HCT116 (cell line): Measurements from ENCODE around the gene SYN1. TPM values are rescaled to one million over a fixed set of nuclear protein-coding genes. Genes with fewer than 3 reads are reported as not detected.

Experiments
- ATAC-seq: fragments of 200-7000 bp; cut with Tn5 transposase; 2 replicates; pipeline ENCODE4 v1.9.1; 2020; ENCODE audit warnings: mild to moderate bottlenecking, moderate library complexity
- BruUV-seq: library from RNA; stranded (reverse); fragments of 400-500 nt; replicated peaks from 2 replicates; lab custom pipeline; 2021; lab: Mats Ljungman, UMichigan
- CTCF ChIA-PET: fragments of 300-600 bp; sonication (Branson Sonifier 250); formaldehyde crosslinking; loops from one replicate; lab custom pipeline; 2021; ENCODE audit warnings: antibody characterized with exemption; lab: Charles Lee
- POLR2A ChIA-PET: fragments of 300-600, 350-600 bp; sonication (Branson Sonifier 250); formaldehyde crosslinking; loops from one replicate; lab custom pipeline; 2021; ENCODE audit warnings: antibody characterized with exemption; lab: Charles Lee
- RAD21 ChIA-PET, 2 experiments: fragments of 300-600 bp; sonication (Branson Sonifier 250); formaldehyde crosslinking; loops; one replicate each; lab custom pipeline; 2023; ENCODE audit warnings: low total read pairs in 2 of 2; ENCODE audit not compliant: uncharacterized antibody in 2 of 2, unreplicated experiment in 2 of 2, low non-redundant PET in 1 of 2; lab: Charles Lee
- DNase-seq: peaks from one replicate; pipeline ENCODE4 v3.0.0-alpha.2; 2010; ENCODE audit warnings: low read depth, low spot score
- H2AFZ ChIP-seq: fragments of 200-600 bp; shearing (Covaris generic), sonication (generic); 2 replicates; pipeline ENCODE4 v1.6.1; 2017; ENCODE audit warnings: low read depth, mixed run types, mixed read lengths, antibody characterized with exemption, low read length; ENCODE audit not compliant: poor library complexity, severe bottlenecking
- H3K27ac ChIP-seq: 2 replicates; pipeline ENCODE4 v1.5.1; 2012; ENCODE audit warnings: low read depth, low read length
- H3K27me3 ChIP-seq: fragments of 200-600 bp; sonication (generic); 2 replicates; pipeline ENCODE4 v1.6.1; 2016; ENCODE audit warnings: mixed run types, low read length, mixed read lengths; ENCODE audit not compliant: insufficient read depth
- H3K36me3 ChIP-seq, 2 experiments: fragments of 200-500 bp in 1 of 2; fragments of 200-600 bp in 1 of 2; sonication (Bioruptor generic) in 1 of 2; sonication (generic) in 1 of 2; 2 replicates each; pipeline versions ENCODE4 v1.5.1 to v1.6.1; 2014 to 2016; ENCODE audit warnings: low read length in 2 of 2, inconsistent platforms in 1 of 2, mixed read lengths in 1 of 2, mixed run types in 1 of 2; ENCODE audit not compliant: insufficient read depth in 2 of 2, control insufficient read depth in 1 of 2
- H3K4me1 ChIP-seq, 2 experiments: fragments of 200-600 bp in 1 of 2; sonication (generic) in 1 of 2; 2 replicates each; pipeline versions ENCODE4 v1.5.1 to v1.6.1; 2012 to 2017; ENCODE audit warnings: low read length in 2 of 2, inconsistent platforms in 1 of 2, mild to moderate bottlenecking in 1 of 2, mixed read lengths in 1 of 2, mixed run types in 1 of 2, moderate library complexity in 1 of 2; ENCODE audit not compliant: insufficient read depth in 2 of 2, control insufficient read depth in 1 of 2
- H3K4me2 ChIP-seq: fragments of 200-600 bp; sonication (generic); 2 replicates; pipeline ENCODE4 v1.6.1; 2017; ENCODE audit warnings: mixed run types, low read length, mixed read lengths
- H3K4me3 ChIP-seq, 2 experiments: fragments of 200-600 bp in 1 of 2; sonication (generic) in 1 of 2; replicated peaks in 1 of 2; 2 replicates each; pipeline ENCODE4 v1.5.1; 2011 to 2016; ENCODE audit warnings: low read length in 2 of 2, control low read depth in 1 of 2, low read depth in 1 of 2, mild to moderate bottlenecking in 1 of 2, mixed read lengths in 1 of 2, mixed run types in 1 of 2
- H3K79me2 ChIP-seq: fragments of 200-600 bp; sonication (generic); 2 replicates; pipeline ENCODE4 v1.6.1; 2017; ENCODE audit warnings: mild to moderate bottlenecking, mixed run types, low read length, moderate library complexity, mixed read lengths; ENCODE audit not compliant: insufficient read depth
- H3K9ac ChIP-seq: fragments of 200-600 bp; sonication (generic); 2 replicates; pipeline ENCODE4 v1.6.1; 2016; ENCODE audit warnings: low read length, mixed read lengths
- H3K9me2 ChIP-seq: fragments of 200-600 bp; sonication (generic), shearing (Covaris generic); 2 replicates; pipeline ENCODE4 v1.6.1; 2017; ENCODE audit warnings: mixed run types, mild to moderate bottlenecking, moderate library complexity; ENCODE audit not compliant: insufficient read depth
- H3K9me3 ChIP-seq, 2 experiments: fragments of 200-500 bp in 1 of 2; fragments of 200-600 bp in 1 of 2; sonication (Bioruptor generic) in 1 of 2; sonication (generic) in 1 of 2; 2 replicates each; pipeline ENCODE4 v1.6.1; 2014 to 2017; ENCODE audit warnings: low read length in 2 of 2, mixed read lengths in 2 of 2, inconsistent platforms in 1 of 2, low read depth in 1 of 2, mild to moderate bottlenecking in 1 of 2, mixed run types in 1 of 2, moderate library complexity in 1 of 2; ENCODE audit not compliant: control insufficient read depth in 1 of 2, insufficient read depth in 1 of 2
- H4K20me1 ChIP-seq: fragments of 200-600 bp; sonication (generic), shearing (Covaris generic); 2 replicates; pipeline ENCODE4 v1.6.1; 2017; ENCODE audit warnings: mixed run types, mild to moderate bottlenecking, moderate library complexity; ENCODE audit not compliant: insufficient read depth
- CBX3 ChIP-seq: IDR thresholded peaks from 2 replicates; pipeline ENCODE4 v1.6.1; 2012; ENCODE audit warnings: low read depth
- CTCF ChIP-seq, 3 experiments: fragments of 200-600 bp in 1 of 3; sonication (generic) in 1 of 3; IDR thresholded peaks in 2 of 3; conservative IDR thresholded peaks in 1 of 3; 2 replicates each; pipeline ENCODE4 v1.5.1; 2012 to 2017; ENCODE audit warnings: low read depth in 2 of 3, low read length in 2 of 3, antibody characterized with exemption in 1 of 3, borderline replicate concordance in 1 of 3, control low read depth in 1 of 3, mild to moderate bottlenecking in 1 of 3, mixed read lengths in 1 of 3, mixed run types in 1 of 3, moderate library complexity in 1 of 3; ENCODE audit not compliant: insufficient read depth in 1 of 3
- EGR1 ChIP-seq: IDR thresholded peaks from 2 replicates; pipeline ENCODE4 v1.6.1; 2012; ENCODE audit warnings: low read depth
- ELF1 ChIP-seq: IDR thresholded peaks from 2 replicates; pipeline ENCODE4 v1.6.1; 2012; ENCODE audit warnings: low read depth, borderline replicate concordance
- JUND ChIP-seq: IDR thresholded peaks from 2 replicates; pipeline ENCODE4 v1.6.1; 2012
- POLR2AphosphoS5 ChIP-seq: IDR thresholded peaks from 2 replicates; pipeline ENCODE4 v1.6.1; 2011; ENCODE audit warnings: mild to moderate bottlenecking, low read depth, low read length, moderate library complexity
- SIN3A ChIP-seq: IDR thresholded peaks from 2 replicates; pipeline ENCODE4 v1.6.1; 2012; ENCODE audit warnings: low read depth
- SRF ChIP-seq: IDR thresholded peaks from 2 replicates; pipeline ENCODE4 v1.6.1; 2012; ENCODE audit warnings: low read depth
- YY1 ChIP-seq: IDR thresholded peaks from 2 replicates; pipeline ENCODE4 v1.6.1; 2011; ENCODE audit warnings: low read length, low read depth, moderate library complexity, mild to moderate bottlenecking; ENCODE audit not compliant: insufficient replicate concordance; ENCODE audit errors: extremely low read depth
- intact Hi-C: fragments of 100-400 bp; cut with micrococcal nuclease; formaldehyde crosslinking; loops from 2 replicates; pipeline ENCODE4 v1.10.0; 2022
- total RNA-seq: library from RNA; stranded (reverse); gene quantifications from one replicate; pipeline ENCODE4 v1.2.1, GENCODE V29; 2021; ENCODE audit not compliant: unreplicated experiment

SYN1 gene
- total RNA-seq, 1 experiment from 2014 or later: 0.86 TPM

GRCh38 chrX:47620303-47620685, 637 bp upstream of the SYN1 start:
- DNase-seq (no peak), ATAC-seq (no peak)
- Histone ChIP-seq H3K9me3 (no peaks in the 10 kb centered on the region), H3K36me3 (no peaks in the 10 kb centered on the region), H3K4me1 (no peaks in the 10 kb centered on the region), H4K20me1 (no peaks in the 10 kb centered on the region), H2AFZ (no peak overlapping the region), H3K9ac (no peak overlapping the region), H3K9me2 (no peaks in the 10 kb centered on the region), H3K4me3 (no peak overlapping the region), H3K27me3 (no peaks in the 10 kb centered on the region), H3K4me2 (no peak overlapping the region), H3K79me2 (no peaks in the 10 kb centered on the region), H3K27ac (no peak overlapping the region)
- no TSS peak for BruUV-seq
- ChIA-PET CTCF (no interaction called here), RAD21 (no interaction called here), POLR2A (no interaction called here)
- intact Hi-C loops: no loop called here
- TF ChIP-seq EGR1: no peak
- 0 out of 2 replicates have a peak, but pooled peaks have one; percentile 4 for TF ChIP-seq SIN3A
- TF ChIP-seq JUND: no peak

GRCh38 chrX:47618923-47619485, 653 bp downstream of the SYN1 start:
- Histone ChIP-seq H3K9me2 (no peaks in the 10 kb centered on the region), H3K4me3 (no peak overlapping the region), H3K4me2 (no peak overlapping the region), H3K9ac (no peak overlapping the region), H2AFZ (no peak overlapping the region), H3K9me3 (no peaks in the 10 kb centered on the region), H3K4me1 (no peaks in the 10 kb centered on the region; a peak in 1 of 4 replicates), H4K20me1 (no peaks in the 10 kb centered on the region), H3K36me3 (no peaks in the 10 kb centered on the region), H3K27me3 (no peaks in the 10 kb centered on the region), H3K27ac (no peak overlapping the region), H3K79me2 (no peaks in the 10 kb centered on the region)
- intact Hi-C loops: no loop called here
- ATAC-seq (no peak), DNase-seq (no peak)
- RAD21 ChIA-PET: no interaction called here
- no peak for TF ChIP-seq SRF
- no peak for TF ChIP-seq CBX3
- no peak for TF ChIP-seq ELF1
- TF ChIP-seq CTCF (IDR thresholded peaks at IDR 0.05 in 2 of 3, conservative IDR thresholded peaks at IDR 0.05 in 1 of 3; ENCODE audit: borderline replicate concordance in 1 of 3, insufficient read depth in 1 of 3, low read depth in 2 of 3, low read length in 2 of 3): no peak
- TF ChIP-seq SIN3A: no peak
- TF ChIP-seq YY1: no peak
- TF ChIP-seq JUND: no peak
- no peak for TF ChIP-seq POLR2AphosphoS5
- CTCF ChIA-PET: no interaction called here
- POLR2A ChIA-PET: no interaction called here
- no TSS peak for BruUV-seq
